Parathyroid adenoma (tissue), 2 donors: Measurements from ENCODE around the gene NOS1AP.
A peak's percentile ranks its signal among the peaks of the same experiment; 100 is the strongest.

Source experiments
- H2AFZ ChIP-seq: fragments of 300-600 bp; sonication (generic); one replicate; pipeline ENCODE4 v1.7.0; 2017; ENCODE audit warnings: antibody characterized with exemption, mild to moderate bottlenecking
- H3K27ac ChIP-seq: fragments of 300-600 bp; sonication (generic); one replicate; pipeline ENCODE4 v1.7.0; 2017
- H3K27me3 ChIP-seq: fragments of 300-600 bp; sonication (generic); one replicate; pipeline ENCODE4 v1.7.0; 2017; ENCODE audit warnings: low read length; ENCODE audit not compliant: control insufficient read depth, insufficient read depth
- H3K36me3 ChIP-seq: fragments of 300-600 bp; sonication (generic); one replicate; pipeline ENCODE4 v1.7.0; 2017; ENCODE audit warnings: low read length; ENCODE audit not compliant: control insufficient read depth, insufficient read depth
- H3K4me1 ChIP-seq: fragments of 300-600 bp; sonication (generic); one replicate; pipeline ENCODE4 v1.7.0; 2017; ENCODE audit warnings: control low read depth
- H3K4me2 ChIP-seq: fragments of 300-600 bp; sonication (generic); one replicate; pipeline ENCODE4 v1.7.0; 2017; ENCODE audit warnings: low read length
- H3K4me3 ChIP-seq: fragments of 300-600 bp; sonication (generic); one replicate; pipeline ENCODE4 v1.7.0; 2017; ENCODE audit warnings: low read depth, low read length
- H3K79me2 ChIP-seq: fragments of 300-600 bp; sonication (generic); one replicate; pipeline ENCODE4 v1.7.0; 2017; ENCODE audit warnings: control low read depth
- H3K9ac ChIP-seq: fragments of 300-600 bp; sonication (generic); one replicate; pipeline ENCODE4 v1.7.0; 2017; ENCODE audit warnings: mild to moderate bottlenecking
- H3K9me3 ChIP-seq: fragments of 300-600 bp; sonication (generic); one replicate; pipeline ENCODE4 v1.7.0; 2017; ENCODE audit warnings: low read length; ENCODE audit not compliant: control insufficient read depth
- TF ChIP-seq, protein P1 (sequence below): fragments of 300-600 bp; sonication (generic); IDR thresholded peaks from one replicate; pipeline ENCODE4 v1.7.0; 2017; ENCODE audit warnings: antibody characterized with exemption, mild to moderate bottlenecking
- donor health status: primary hyperparathyroidism.

The NOS1AP gene

DNA sequence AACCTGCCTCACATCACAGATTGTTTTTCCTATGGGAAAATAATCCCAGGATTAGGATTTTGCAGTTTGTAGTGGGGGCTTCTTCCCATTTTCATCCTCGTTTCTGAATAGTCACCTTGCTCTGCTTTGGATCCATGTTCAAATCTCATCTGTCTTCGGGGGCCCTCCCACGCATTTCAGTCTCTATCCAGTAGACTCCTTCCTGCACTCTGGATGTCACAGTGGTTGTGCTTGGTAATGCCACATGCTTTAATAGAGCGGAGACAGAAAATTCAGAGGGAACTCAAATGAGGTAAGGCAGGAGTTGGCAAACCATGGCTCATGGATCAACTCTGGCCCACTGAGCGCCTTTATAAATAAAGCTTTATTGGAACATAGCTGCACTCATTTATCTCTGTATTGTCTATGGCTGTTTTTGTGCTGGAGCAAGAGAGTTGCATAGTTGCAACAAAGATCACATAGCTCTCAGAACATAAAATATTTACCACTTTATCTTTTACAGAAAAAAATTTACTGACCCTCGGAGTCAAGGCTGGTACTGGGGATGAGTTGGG, 206.2 kb downstream of the NOS1AP start:
- Histone ChIP-seq H3K27me3 (no peaks in the 10 kb centered on the region), H3K9ac (no peak overlapping the region), H3K27ac (no peak overlapping the region), H3K36me3 (no peaks in the 10 kb centered on the region), H3K9me3 (no peaks in the 10 kb centered on the region), H3K4me1 (no peaks in the 10 kb centered on the region), H3K79me2 (no peaks in the 10 kb centered on the region), H2AFZ (no peak overlapping the region), H3K4me2 (no peak overlapping the region), H3K4me3 (no peak overlapping the region)
- TF ChIP-seq, protein P1, sequence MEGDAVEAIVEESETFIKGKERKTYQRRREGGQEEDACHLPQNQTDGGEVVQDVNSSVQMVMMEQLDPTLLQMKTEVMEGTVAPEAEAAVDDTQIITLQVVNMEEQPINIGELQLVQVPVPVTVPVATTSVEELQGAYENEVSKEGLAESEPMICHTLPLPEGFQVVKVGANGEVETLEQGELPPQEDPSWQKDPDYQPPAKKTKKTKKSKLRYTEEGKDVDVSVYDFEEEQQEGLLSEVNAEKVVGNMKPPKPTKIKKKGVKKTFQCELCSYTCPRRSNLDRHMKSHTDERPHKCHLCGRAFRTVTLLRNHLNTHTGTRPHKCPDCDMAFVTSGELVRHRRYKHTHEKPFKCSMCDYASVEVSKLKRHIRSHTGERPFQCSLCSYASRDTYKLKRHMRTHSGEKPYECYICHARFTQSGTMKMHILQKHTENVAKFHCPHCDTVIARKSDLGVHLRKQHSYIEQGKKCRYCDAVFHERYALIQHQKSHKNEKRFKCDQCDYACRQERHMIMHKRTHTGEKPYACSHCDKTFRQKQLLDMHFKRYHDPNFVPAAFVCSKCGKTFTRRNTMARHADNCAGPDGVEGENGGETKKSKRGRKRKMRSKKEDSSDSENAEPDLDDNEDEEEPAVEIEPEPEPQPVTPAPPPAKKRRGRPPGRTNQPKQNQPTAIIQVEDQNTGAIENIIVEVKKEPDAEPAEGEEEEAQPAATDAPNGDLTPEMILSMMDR, result no peak

DNA sequence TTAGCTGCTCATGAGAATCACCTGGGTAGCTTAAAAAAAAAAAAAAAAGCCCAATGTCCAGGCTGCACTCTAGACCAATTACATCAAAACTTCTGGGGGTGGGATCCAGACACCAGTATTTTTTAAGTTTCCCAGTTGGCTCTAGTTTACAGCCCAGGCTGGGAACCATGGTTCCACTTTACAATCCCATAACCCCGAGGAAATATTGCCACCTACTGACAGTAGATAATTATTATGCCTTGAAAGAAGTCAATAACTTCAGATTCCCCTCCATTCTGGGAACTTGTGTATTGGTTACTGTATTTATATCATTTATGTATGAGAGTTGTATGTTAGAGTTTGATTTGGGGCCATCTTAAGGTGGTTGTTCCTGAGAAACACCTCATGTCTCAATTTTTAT, 207.0 kb downstream of the NOS1AP start:
- Histone ChIP-seq H3K9me3 (no peaks in the 10 kb centered on the region), H3K9ac (no peak overlapping the region), H3K4me2 (no peak overlapping the region), H3K4me1 (no peaks in the 10 kb centered on the region), H3K79me2 (no peaks in the 10 kb centered on the region), H3K36me3 (no peaks in the 10 kb centered on the region), H3K4me3 (no peak overlapping the region), H2AFZ (no peak overlapping the region), H3K27ac (no peak overlapping the region), H3K27me3 (no peaks in the 10 kb centered on the region)
- TF ChIP-seq, protein P1, result peak; percentile 31

DNA sequence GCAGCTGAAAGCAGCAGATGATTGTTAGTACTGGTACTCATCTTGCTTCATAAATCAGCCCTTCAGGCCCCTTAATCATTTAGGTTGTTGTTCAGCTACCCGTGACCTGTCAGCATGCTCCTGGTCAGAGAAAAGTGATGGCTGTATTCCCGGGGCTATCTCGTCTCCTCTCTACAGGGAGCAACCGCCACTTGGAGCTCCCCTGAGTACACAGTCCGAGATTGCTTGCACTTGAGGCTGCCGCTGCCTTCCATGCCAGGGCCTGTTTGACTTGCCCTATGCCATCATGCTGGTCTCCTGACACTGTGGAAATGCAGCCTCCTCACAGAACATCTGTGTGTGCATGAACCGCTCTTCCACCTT, 209.6 kb downstream of the NOS1AP start:
- no peak overlapping the region for H3K4me3 ChIP-seq
- H3K27ac ChIP-seq, result no peak overlapping the region
- H3K4me1 ChIP-seq, result no peaks in the 10 kb centered on the region
- H3K36me3 ChIP-seq, result no peaks in the 10 kb centered on the region
- TF ChIP-seq, protein P1, result no peak
- H3K9me3 ChIP-seq, result no peaks in the 10 kb centered on the region
- no peak overlapping the region for H3K4me2 ChIP-seq
- H3K27me3 ChIP-seq, result no peaks in the 10 kb centered on the region
- H2AFZ ChIP-seq, result no peak overlapping the region
- no peaks in the 10 kb centered on the region for H3K79me2 ChIP-seq
- H3K9ac ChIP-seq, result no peak overlapping the region

DNA sequence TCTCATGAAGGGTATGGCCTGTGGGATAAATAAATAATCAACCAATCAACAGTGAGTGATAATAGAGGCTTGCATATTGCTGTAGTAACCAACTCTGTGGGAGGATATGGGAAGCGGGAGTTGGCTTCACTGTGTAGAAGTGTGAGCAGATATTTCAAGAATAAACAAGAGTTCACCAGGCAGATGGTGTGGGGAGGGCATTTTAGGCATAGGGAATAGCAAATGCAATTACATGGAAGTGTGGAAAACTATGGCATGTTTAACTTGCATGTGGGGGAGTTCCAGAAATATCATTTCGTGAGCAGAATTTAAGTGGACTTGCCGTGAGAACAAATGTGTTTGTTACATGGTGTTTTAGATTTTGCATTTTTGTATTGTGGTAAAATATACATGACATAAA, 211.9 kb downstream of the NOS1AP start:
- H2AFZ ChIP-seq, result no peak overlapping the region
- no peak overlapping the region for H3K4me2 ChIP-seq
- H3K79me2 ChIP-seq, result no peaks in the 10 kb centered on the region
- no peaks in the 10 kb centered on the region for H3K9me3 ChIP-seq
- TF ChIP-seq, protein P1, result no peak
- H3K27ac ChIP-seq, result no peak overlapping the region
- peaks cover 5% of the 10 kb centered on the region for H3K4me1 ChIP-seq
- H3K36me3 ChIP-seq, result no peaks in the 10 kb centered on the region
- H3K4me3 ChIP-seq, result no peak overlapping the region
- H3K9ac ChIP-seq, result no peak overlapping the region
- no peaks in the 10 kb centered on the region for H3K27me3 ChIP-seq

DNA sequence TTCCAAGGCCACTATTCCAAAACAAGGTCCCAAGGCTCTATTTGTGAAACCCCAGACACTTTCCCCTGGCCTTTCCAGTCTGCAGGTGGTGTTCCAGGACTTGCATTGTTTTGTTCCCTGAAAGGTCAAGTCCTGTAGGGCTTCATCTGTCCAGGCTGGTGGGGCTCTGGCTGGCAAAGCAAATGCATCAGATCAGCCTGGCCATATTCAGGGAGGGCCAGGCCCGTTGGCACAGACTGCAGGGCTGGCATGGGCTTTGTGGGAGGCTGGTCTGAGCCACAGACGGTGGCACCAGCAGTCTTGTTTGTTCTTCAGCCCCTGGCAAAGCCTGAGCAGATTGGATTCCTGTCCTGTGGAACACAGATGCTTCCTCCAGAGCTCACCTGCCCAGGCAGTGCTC, 214.2 kb downstream of the NOS1AP start:
- no peak overlapping the region for H3K9ac ChIP-seq
- TF ChIP-seq, protein P1, result no peak
- no peak overlapping the region for H3K4me3 ChIP-seq
- H3K27me3 ChIP-seq, result no peaks in the 10 kb centered on the region
- no peak overlapping the region for H2AFZ ChIP-seq
- H3K4me2 ChIP-seq, result no peak overlapping the region
- H3K36me3 ChIP-seq, result no peaks in the 10 kb centered on the region
- H3K79me2 ChIP-seq, result no peaks in the 10 kb centered on the region
- no peak overlapping the region for H3K27ac ChIP-seq
- H3K9me3 ChIP-seq, result no peaks in the 10 kb centered on the region
- H3K4me1 ChIP-seq, result peaks cover 5% of the 10 kb centered on the region
